ENCODE measurements around the gene MAN1A1. TPM values are rescaled to one million over a fixed set of nuclear protein-coding genes. Genes with fewer than 3 reads are reported as not detected.
"Not testable (repeated sequence)": the region's sequence is repeated elsewhere in the genome, so short reads cannot be mapped to it uniquely, and the experiment has no call there.

Gene MAN1A1
- polyA plus RNA-seq, 10 donors: 27.9 to 44.8 (median 37.2) TPM

- DNase-seq: no peak
Observed at GRCh38 chr6:119307056-119307455, 42.5 kb downstream of the MAN1A1 start.

- DNase-seq: no peak
Observed at GRCh38 chr6:119306396-119306968, 43.1 kb downstream of the MAN1A1 start.

- DNase-seq: no peak
Observed at GRCh38 chr6:119303164-119303887, 46.2 kb downstream of the MAN1A1 start.

GRCh38 chr6:119301429-119301828 is 48.1 kb downstream of the MAN1A1 start:
- no peak for DNase-seq

- DNase-seq: no peak
Observed at GRCh38 chr6:119299694-119300093, 49.9 kb downstream of the MAN1A1 start.

GRCh38 chr6:119297049-119297448 is 52.5 kb downstream of the MAN1A1 start:
- no peak for DNase-seq

GRCh38 chr6:119296036-119297035 is 53.2 kb downstream of the MAN1A1 start:
- DNase-seq: no peak

- DNase-seq: peak in 1 of 3 donors; percentile 26
Observed at GRCh38 chr6:119294984-119295383, 54.6 kb downstream of the MAN1A1 start.

- not testable (repeated sequence) for DNase-seq
Observed at GRCh38 chr6:119291060-119291459, 58.5 kb downstream of the MAN1A1 start.

- no peak for DNase-seq
Observed at GRCh38 chr6:119290306-119290705, 59.3 kb downstream of the MAN1A1 start.

GRCh38 chr6:119289651-119290050 is 59.9 kb downstream of the MAN1A1 start:
- DNase-seq: no peak

- peak in 1 of 3 donors; percentile 33 for DNase-seq
Observed at GRCh38 chr6:119285908-119286625, 63.5 kb downstream of the MAN1A1 start.

GRCh38 chr6:119284861-119285521 is 64.6 kb downstream of the MAN1A1 start:
- DNase-seq: no peak

- DNase-seq: no peak
Observed at GRCh38 chr6:119283979-119284545, 65.5 kb downstream of the MAN1A1 start.

GRCh38 chr6:119283214-119283613 is 66.3 kb downstream of the MAN1A1 start:
- no peak for DNase-seq

GRCh38 chr6:119280668-119281067 is 68.9 kb downstream of the MAN1A1 start:
- DNase-seq: peak in 1 of 3 donors; percentile 23

GRCh38 chr6:119280080-119280479 is 69.5 kb downstream of the MAN1A1 start:
- DNase-seq: no peak

- no peak for DNase-seq
Observed at GRCh38 chr6:119278625-119279024, 70.9 kb downstream of the MAN1A1 start.

GRCh38 chr6:119277052-119277451 is 72.5 kb downstream of the MAN1A1 start:
- DNase-seq: no peak

GRCh38 chr6:119276211-119276610 is 73.3 kb downstream of the MAN1A1 start:
- no peak for DNase-seq

GRCh38 chr6:119274197-119274595 is 75.4 kb downstream of the MAN1A1 start:
- no peak for DNase-seq

All from muscle of back (tissue), 11 donors.